HCT116 (cell line): ENCODE data around the gene ECE2.

ENCODE experiments used
- EGR1 ChIP-seq: IDR thresholded peaks from 2 replicates; pipeline ENCODE4 v1.6.1; 2012; ENCODE audit warnings: low read depth
- JUND ChIP-seq: IDR thresholded peaks from 2 replicates; pipeline ENCODE4 v1.6.1; 2012
- POLR2A ChIP-seq: IDR thresholded peaks from 2 replicates; pipeline ENCODE4 v1.7.0; 2011; ENCODE audit warnings: borderline replicate concordance; ENCODE audit not compliant: insufficient read depth, insufficient read length; ENCODE audit errors: extremely low read depth
- TF ChIP-seq, protein P1 (sequence below), 3 experiments: fragments of 200-600 bp in 1 of 3; sonication (generic) in 1 of 3; IDR thresholded peaks in 2 of 3; conservative IDR thresholded peaks in 1 of 3; 2 replicates each; pipeline ENCODE4 v1.5.1; 2012 to 2017; ENCODE audit warnings: low read depth in 2 of 3, low read length in 2 of 3, antibody characterized with exemption in 1 of 3, borderline replicate concordance in 1 of 3, control low read depth in 1 of 3, mild to moderate bottlenecking in 1 of 3, mixed read lengths in 1 of 3, mixed run types in 1 of 3, moderate library complexity in 1 of 3; ENCODE audit not compliant: insufficient read depth in 1 of 3

DNA sequence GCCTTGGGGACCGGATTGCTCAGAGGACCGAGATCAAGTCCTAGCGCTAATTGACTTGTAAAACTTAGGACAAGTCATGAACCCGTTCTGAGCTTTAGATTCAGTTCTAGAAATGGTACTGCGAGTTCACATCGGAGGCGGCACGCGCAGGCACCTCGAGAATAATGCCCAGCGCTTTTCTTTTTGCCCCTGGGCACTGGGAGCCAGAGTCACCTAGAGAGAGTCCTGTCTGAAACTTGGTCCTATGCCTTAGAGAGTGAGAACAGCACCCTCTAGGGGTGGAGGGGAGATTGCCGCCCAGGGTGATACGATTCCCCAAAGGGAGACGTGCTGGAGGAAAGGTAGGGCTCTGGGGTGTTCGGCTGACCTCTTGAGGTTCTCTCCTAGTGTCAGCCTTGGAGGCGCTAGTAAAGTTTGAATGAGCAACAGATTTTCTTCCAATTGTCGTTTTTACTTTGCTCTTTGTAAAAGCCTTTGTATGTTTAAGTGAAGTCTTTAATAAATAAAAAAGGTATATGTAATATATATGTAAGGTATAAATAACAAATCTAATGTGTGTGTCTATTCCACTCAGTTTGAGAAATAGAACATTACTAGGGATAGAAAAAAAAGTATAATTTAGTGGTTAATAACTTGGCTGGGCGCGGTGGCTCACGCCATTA, 25.5 kb upstream of the ECE2 start:
- TF ChIP-seq EGR1 (no peak), JUND (no peak), POLR2A (no peak)
- TF ChIP-seq, protein P1, sequence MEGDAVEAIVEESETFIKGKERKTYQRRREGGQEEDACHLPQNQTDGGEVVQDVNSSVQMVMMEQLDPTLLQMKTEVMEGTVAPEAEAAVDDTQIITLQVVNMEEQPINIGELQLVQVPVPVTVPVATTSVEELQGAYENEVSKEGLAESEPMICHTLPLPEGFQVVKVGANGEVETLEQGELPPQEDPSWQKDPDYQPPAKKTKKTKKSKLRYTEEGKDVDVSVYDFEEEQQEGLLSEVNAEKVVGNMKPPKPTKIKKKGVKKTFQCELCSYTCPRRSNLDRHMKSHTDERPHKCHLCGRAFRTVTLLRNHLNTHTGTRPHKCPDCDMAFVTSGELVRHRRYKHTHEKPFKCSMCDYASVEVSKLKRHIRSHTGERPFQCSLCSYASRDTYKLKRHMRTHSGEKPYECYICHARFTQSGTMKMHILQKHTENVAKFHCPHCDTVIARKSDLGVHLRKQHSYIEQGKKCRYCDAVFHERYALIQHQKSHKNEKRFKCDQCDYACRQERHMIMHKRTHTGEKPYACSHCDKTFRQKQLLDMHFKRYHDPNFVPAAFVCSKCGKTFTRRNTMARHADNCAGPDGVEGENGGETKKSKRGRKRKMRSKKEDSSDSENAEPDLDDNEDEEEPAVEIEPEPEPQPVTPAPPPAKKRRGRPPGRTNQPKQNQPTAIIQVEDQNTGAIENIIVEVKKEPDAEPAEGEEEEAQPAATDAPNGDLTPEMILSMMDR (IDR thresholded peaks at IDR 0.05 in 2 of 3, conservative IDR thresholded peaks at IDR 0.05 in 1 of 3; ENCODE audit: borderline replicate concordance in 1 of 3, insufficient read depth in 1 of 3, low read depth in 2 of 3, low read length in 2 of 3), result peak in 2 of 3 experiments; percentile 96 to 98; a peak in 4 of 6 replicates
